Measurements from ENCODE around the gene MYH13.

MYH13 gene

GRCh38 chr17:10262451-10262850, 110.4 kb downstream of the MYH13 start:
- in situ Hi-C loops (cut with MboI; ENCODE audit: low sequenced_read_pairs) = no loop called here

GRCh38 chr17:10261098-10261497, 111.7 kb downstream of the MYH13 start:
- in situ Hi-C loops (cut with MboI; ENCODE audit: low sequenced_read_pairs) = no loop called here

- in situ Hi-C loops (cut with MboI; ENCODE audit: low sequenced_read_pairs) = no loop called here
These were observed 121.4 kb downstream of the MYH13 start for GRCh38 chr17:10251212-10251948.

Data from HL-60/S4 treated with retinoic acid at 250 ng/mL for 4 days and 3 days (cell line).